ENCODE data around the gene UFSP1.
"Not testable (repeated sequence)": the region's sequence is repeated elsewhere in the genome, so short reads cannot be mapped to it uniquely, and the experiment has no call there.

UFSP1 gene

DNA sequence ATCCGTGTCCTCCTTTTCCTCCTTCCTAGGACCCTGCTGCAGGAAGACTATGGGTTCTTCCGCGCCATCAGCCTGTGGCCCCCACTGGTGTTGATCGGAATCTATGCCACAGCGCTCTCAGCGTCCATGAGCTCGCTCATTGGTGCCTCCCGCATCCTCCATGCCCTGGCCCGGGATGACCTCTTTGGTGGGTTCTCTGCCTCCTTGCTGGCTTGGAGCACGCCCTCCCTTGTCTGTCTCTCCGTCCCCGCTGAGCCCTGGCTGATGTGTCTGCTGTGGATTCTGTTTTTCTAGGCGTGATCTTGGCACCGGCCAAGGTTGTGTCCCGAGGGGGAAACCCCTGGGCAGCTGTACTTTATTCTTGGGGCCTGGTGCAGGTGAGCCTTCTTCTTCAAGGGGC lies 29.7 kb downstream of the UFSP1 start:
- no peak for DNase-seq (ENCODE audit: low spot score)

DNA sequence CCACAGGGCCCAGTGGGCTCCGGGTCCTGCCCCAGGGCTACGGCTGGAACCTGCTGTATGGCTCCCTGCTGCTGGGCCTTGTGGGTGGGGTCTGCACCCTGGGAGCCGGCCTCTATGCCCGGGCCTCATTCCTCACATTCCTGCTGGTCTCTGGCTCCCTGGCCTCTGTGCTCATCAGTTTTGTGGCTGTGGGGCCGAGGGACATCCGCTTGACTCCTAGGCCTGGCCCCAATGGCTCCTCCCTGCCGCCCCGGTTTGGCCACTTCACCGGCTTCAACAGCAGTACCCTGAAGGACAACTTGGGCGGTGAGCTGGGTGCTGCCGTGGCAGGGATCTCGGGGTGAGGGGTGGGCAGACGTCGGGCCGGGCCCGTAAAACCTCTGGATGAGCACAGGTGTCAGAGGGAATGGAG lies 32.6 kb downstream of the UFSP1 start:
- no peak for DNase-seq (ENCODE audit: low spot score)

DNA sequence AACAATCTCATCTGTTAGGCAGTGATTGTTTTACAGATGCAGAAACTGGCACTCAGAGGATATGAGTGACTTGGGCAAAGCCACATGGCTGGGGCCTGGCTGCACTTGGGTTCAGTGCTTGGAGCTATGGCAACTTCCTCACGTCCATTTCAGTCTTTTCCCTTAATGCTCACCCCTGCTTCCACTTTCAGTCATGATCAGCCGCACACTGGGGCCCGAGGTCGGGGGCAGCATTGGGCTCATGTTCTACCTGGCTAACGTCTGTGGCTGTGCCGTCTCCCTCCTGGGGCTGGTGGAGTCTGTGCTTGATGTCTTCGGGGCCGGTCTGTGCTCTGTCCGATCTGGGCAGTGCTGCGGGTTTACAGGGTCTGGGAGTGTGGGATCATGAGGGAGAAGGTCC lies 34.0 kb downstream of the UFSP1 start:
- DNase-seq (ENCODE audit: low spot score), result no peak

DNA sequence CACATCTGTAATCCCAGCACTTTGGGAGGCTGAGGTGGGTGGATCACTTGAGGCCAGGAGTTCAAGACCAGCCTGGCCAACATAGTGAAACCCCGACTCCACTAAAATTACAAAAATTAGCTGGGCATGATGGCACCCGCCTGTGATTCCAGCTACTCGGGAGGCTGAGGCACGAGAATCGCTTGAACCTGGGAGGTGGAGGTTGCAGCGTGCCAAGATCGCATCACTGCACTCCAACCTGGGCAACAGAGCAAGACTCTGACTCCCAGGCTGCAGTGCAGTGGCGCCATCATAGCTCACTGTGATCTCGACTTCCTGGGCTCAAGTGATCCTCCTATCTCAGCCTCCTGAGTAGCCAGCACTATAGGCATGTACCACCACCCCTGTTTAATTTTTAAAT lies 34.6 kb downstream of the UFSP1 start:
- DNase-seq (ENCODE audit: low spot score), result not testable (repeated sequence)

DNA sequence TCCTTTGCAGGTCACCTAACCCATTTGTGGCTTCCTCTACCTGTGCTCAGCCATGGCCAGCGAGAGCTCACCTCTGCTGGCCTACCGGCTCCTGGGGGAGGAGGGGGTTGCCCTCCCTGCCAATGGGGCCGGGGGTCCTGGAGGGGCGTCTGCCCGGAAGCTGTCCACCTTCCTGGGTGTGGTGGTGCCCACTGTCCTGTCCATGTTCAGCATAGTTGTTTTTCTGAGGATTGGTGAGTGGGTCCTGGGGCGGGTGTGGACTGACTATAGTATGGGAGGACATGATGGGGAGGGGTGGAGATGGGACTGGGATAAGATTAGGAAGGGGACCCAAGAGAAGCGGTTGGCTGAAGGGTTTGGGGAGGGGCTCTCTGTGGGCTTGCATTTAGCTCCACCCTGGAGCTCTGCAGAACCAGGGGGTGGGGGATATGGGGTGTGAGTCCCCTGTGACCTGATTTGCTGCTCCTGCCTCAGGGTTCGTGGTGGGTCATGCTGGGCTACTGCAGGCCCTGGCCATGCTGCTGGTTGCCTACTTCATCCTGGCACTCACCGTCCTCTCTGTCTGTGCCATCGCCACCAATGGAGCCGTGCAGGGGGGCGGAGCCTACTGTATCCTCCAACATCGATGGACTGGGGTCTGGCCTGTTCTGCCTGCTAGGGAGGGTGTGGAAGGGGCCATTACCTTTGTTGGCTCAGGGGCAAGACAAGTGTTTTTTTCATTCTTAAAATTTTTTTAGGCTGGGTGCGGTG lies 35.2 kb downstream of the UFSP1 start:
- DNase-seq (ENCODE audit: low spot score), result no peak

DNA sequence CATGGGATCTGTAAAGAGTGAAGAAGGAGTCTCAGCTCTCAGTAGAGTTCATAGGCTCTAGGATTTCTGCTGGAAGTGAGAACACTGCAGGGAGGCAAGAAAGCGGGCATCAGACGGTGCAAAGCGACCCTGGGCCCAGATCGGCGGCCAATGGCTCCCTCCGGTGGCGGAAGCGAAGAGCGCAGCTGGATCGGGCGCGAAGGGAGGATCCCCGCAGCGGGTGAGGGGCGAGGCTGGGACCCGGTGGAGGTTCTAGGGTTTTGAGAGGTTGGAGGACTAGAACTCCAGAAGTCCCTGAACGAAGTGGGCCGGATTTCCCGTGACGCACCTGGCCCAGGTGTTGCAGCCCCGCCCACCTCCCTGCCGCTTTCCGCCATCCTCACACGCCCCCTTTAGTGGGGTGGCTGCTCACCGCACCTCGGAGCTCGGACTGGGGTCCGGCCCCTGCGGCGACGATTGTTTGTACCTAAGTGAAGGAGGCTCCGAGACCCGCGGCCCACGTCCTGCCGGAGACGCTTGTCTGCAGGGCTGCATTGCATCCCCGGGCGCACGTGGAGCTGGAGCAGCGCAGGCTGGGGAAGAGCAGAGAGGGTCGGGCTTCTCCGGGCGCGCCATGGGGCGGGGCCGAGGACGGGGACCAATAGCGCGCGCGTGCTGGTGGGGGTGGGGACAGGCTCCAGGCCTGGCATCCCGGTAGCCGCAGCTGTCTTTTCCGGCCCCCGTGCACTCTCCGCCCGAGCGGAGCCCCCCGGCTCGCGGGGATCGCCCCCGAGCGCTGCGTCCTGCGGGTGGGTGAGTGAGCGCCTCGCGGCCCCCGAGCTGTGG lies 37.3 kb downstream of the UFSP1 start, which contains the start of gene SLC12A9:
Gene SLC12A9 (plus strand): TSS at position 666 of the 825 bp plus-strand sequence. CDS start 1,485 bp downstream, outside the sequence.
- peak; percentile 96 for DNase-seq (ENCODE audit: low spot score)

GRCh38 chr7:100847360-100847759 lies 42.2 kb downstream of the UFSP1 start:
- no peak for DNase-seq (ENCODE audit: low spot score)

DNA sequence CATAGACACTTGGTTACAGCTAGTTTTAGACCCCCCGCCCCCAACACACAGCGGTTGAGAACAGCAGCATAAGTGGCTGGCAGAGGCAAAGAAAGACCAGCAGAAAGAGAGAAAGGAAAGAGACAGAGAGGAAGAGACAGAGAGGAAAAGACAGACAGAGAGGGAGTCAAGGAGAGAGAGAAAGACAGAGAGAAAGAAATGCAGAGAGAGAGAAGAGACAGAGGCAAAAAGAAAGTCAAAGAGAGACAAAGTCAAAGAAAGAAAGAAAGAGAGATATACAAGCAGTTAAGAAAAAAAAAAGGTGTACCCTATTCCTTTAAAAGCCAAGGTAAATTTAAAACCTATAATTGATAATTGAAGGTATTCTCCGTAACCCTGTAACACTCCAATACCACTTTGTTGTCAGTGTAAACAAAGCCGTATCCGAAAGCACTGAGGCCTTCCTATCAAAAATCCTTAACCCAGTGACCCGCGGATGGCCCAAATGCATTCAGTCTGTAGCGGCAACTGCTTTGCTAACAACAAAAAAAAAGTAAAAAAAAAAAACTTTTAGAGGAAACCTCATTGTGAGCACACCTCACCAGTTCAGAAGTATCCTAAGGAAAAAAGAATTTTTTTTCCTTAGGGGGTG lies 48.9 kb downstream of the UFSP1 start:
- DNase-seq (ENCODE audit: low spot score), result no peak

- DNase-seq (ENCODE audit: low spot score), result no peak
These were observed 50.2 kb downstream of the UFSP1 start for GRCh38 chr7:100839361-100839760.
